AG04449 (cell line): ENCODE measurements around the gene C12orf76.
"Not testable (repeated sequence)": the region's sequence is repeated elsewhere in the genome, so short reads cannot be mapped to it uniquely, and the experiment has no call there.

Experiments used
- CTCF ChIA-PET: fragments of 350-600 bp; formaldehyde crosslinking; extraction: SDS; loops from one replicate; lab custom pipeline; 2021; ENCODE audit warnings: antibody characterized with exemption; lab: Yijun Ruan, JAX
- POLR2A ChIA-PET: fragments of 400-600, 350-600 bp; formaldehyde crosslinking; extraction: SDS; loops from one replicate; lab custom pipeline; 2020; ENCODE audit warnings: antibody characterized with exemption, inconsistent platforms; lab: Yijun Ruan, JAX
- DNase-seq: peaks from one replicate; pipeline ENCODE4 v3.0.0-alpha.2; 2010; ENCODE audit warnings: low read depth, low spot score
- H3K4me3 ChIP-seq: 2 replicates; pipeline ENCODE4 v1.5.1; 2011; ENCODE audit warnings: low read depth, mild to moderate bottlenecking, control low read depth, low read length
- CTCF ChIP-seq: IDR thresholded peaks from one replicate; pipeline ENCODE4 v1.5.1; 2011; ENCODE audit warnings: mild to moderate bottlenecking, moderate library complexity, low read length, control low read depth, inconsistent platforms; ENCODE audit not compliant: insufficient read depth; ENCODE audit errors: missing control alignments

The C12orf76 gene

GRCh38 chr12:110065540-110065939 lies 17.2 kb upstream of the C12orf76 start:
- TF ChIP-seq CTCF = no peak
- POLR2A ChIA-PET = no interaction called here
- no peak for DNase-seq
- H3K4me3 ChIP-seq = no peak overlapping the region
- CTCF ChIA-PET = interaction anchor here (0.6 to 1.0 kb wide), 2 partner anchors 8 to 9 kb away, joined by 3 read pairs; no protein-coding TSS in a partner anchor

- TF ChIP-seq CTCF = no peak
- no peak for DNase-seq
- CTCF ChIA-PET = no interaction called here
- no peak overlapping the region for H3K4me3 ChIP-seq
- POLR2A ChIA-PET = no interaction called here
Measured at GRCh38 chr12:110062241-110062640, 13.9 kb upstream of the C12orf76 start.

- CTCF ChIA-PET = interaction anchor here (1.1 kb wide), 1 partner anchor 14 kb away, joined by 3 read pairs; no protein-coding TSS in a partner anchor
- POLR2A ChIA-PET = no interaction called here
Measured at GRCh38 chr12:110059651-110060000, 11.3 kb upstream of the C12orf76 start.

GRCh38 chr12:110058875-110059615 lies 10.7 kb upstream of the C12orf76 start:
- no peak for DNase-seq
- CTCF ChIA-PET = interaction anchor here (1.0 kb wide), 1 partner anchor 12 kb away, joined by 3 read pairs; no protein-coding TSS in a partner anchor
- no peak for TF ChIP-seq CTCF
- POLR2A ChIA-PET = no interaction called here
- no peak overlapping the region for H3K4me3 ChIP-seq

More at GRCh38 chr12:110059651-110060000, 11.3 kb upstream of the C12orf76 start:
- no peak for TF ChIP-seq CTCF
- H3K4me3 ChIP-seq = no peak overlapping the region
- DNase-seq = no peak

GRCh38 chr12:110056643-110057042 lies 8.3 kb upstream of the C12orf76 start:
- H3K4me3 ChIP-seq, POLR2A ChIA-PET, DNase-seq: not testable (repeated sequence)
- CTCF ChIA-PET = interaction anchor here (1.5 kb wide), 1 partner anchor 43 kb away, joined by 4 read pairs; no protein-coding TSS in a partner anchor

GRCh38 chr12:110055375-110056352 lies 7.3 kb upstream of the C12orf76 start:
- H3K4me3 ChIP-seq = not testable (repeated sequence)
- CTCF ChIA-PET = interaction anchor here (1.5 kb wide), 1 partner anchor 44 kb away, joined by 4 read pairs; no protein-coding TSS in a partner anchor
- POLR2A ChIA-PET = interaction anchor here (0.7 kb wide), 2 partner anchors 13 to 361 kb away, joined by 3 to 6 read pairs; no protein-coding TSS in a partner anchor
- peak; percentile 59 for DNase-seq

GRCh38 chr12:110050927-110051326 lies 2.6 kb upstream of the C12orf76 start:
- ChIA-PET CTCF (interaction anchor here (2.2 kb wide), 1 partner anchor 8 kb away, joined by 8 read pairs; no protein-coding TSS in a partner anchor), POLR2A (no interaction called here)
- DNase-seq = no peak
- H3K4me3 ChIP-seq = no peak overlapping the region
- TF ChIP-seq CTCF = no peak

- POLR2A ChIA-PET, DNase-seq, H3K4me3 ChIP-seq: not testable (repeated sequence)
- CTCF ChIA-PET = interaction anchor here (1.2 kb wide), 1 partner anchor 50 kb away, joined by 3 read pairs; no protein-coding TSS in a partner anchor
Measured at GRCh38 chr12:110049666-110050065, 1.3 kb upstream of the C12orf76 start.

- H3K4me3 ChIP-seq = peak overlapping the region; percentile 54
- DNase-seq, CTCF ChIA-PET, POLR2A ChIA-PET: not testable (repeated sequence)
Measured at GRCh38 chr12:110049034-110049433, 712 bp upstream of the C12orf76 start.
